Natural killer cell treated with Interleukin-12 subunit alpha and Interleukin-12 subunit beta and Interleukin-15 and Interleukin-18, amount 100 ng/mL, for 72 hours (primary cell): ENCODE measurements around the gene SH3PXD2A. TPM values are rescaled to one million over a fixed set of nuclear protein-coding genes. Genes with fewer than 3 reads are reported as not detected.
A peak's percentile ranks its signal among the peaks of the same experiment; 100 is the strongest.

Experiments used
- ATAC-seq, 2 donors: fragments of 150-1000 bp; cut with Tn5 transposase in 1 of 2; sonication (Bioruptor Pico), chemical (Tn5 transposase) in 1 of 2; 2 replicates each; pipeline ENCODE4 v1.10.0; 2021
- DNase-seq: peaks from one replicate; pipeline ENCODE4 v3.0.0; 2022; ENCODE audit warnings: low spot score
- H3K27ac Mint-ChIP-seq, 2 donors: 1 replicate in 1 of 2; 2 replicates in 1 of 2; pipeline ENCODE4 v1.8.0; 2022; ENCODE audit warnings: mixed read lengths in 2 of 2, mild to moderate bottlenecking in 1 of 2, moderate library complexity in 1 of 2
- H3K27me3 Mint-ChIP-seq, 2 donors: 1 replicate in 1 of 2; 2 replicates in 1 of 2; pipeline ENCODE4 v1.8.0; 2022; ENCODE audit warnings: mixed read lengths in 2 of 2
- H3K36me3 Mint-ChIP-seq: one replicate; pipeline ENCODE4 v1.8.0; 2022; ENCODE audit warnings: mixed read lengths
- H3K4me1 Mint-ChIP-seq, 2 donors: 1 replicate in 1 of 2; 2 replicates in 1 of 2; pipeline ENCODE4 v1.8.0; 2022; ENCODE audit warnings: low read depth in 2 of 2, mixed read lengths in 2 of 2, mild to moderate bottlenecking in 1 of 2
- H3K4me3 Mint-ChIP-seq: one replicate; pipeline ENCODE4 v1.8.0; 2022; ENCODE audit warnings: mixed read lengths
- H3K9me3 Mint-ChIP-seq: 2 replicates; pipeline ENCODE4 v1.8.0; 2022; ENCODE audit warnings: mixed read lengths
- total RNA-seq, 2 donors: library from RNA; stranded (reverse); gene quantifications; one replicate each; pipeline ENCODE4 v1.2.3, GENCODE V29; 2022

The SH3PXD2A gene
- total RNA-seq, 2 donors from 2014 or later: 3.4 to 7.6 TPM

GRCh38 chr10:103828107-103828506, 27.3 kb downstream of the SH3PXD2A start:
- Mint-ChIP-seq H3K27me3 (peaks cover 6 to 7% of the 10 kb centered on the region in 2 donors), H3K4me1 (peaks cover 5 to 6% of the 10 kb centered on the region in 2 donors), H3K4me3 (no peak overlapping the region), H3K9me3 (no peaks in the 10 kb centered on the region), H3K36me3 (no peaks in the 10 kb centered on the region), H3K27ac (no peak overlapping the region)
- DNase-seq: no peak
- no peak for ATAC-seq

GRCh38 chr10:103826885-103827284, 28.5 kb downstream of the SH3PXD2A start:
- Mint-ChIP-seq H3K27me3 (peaks cover 7 to 11% of the 10 kb centered on the region in 2 donors), H3K9me3 (no peaks in the 10 kb centered on the region), H3K4me1 (peaks cover 5 to 6% of the 10 kb centered on the region in 2 donors), H3K36me3 (no peaks in the 10 kb centered on the region), H3K27ac (no peak overlapping the region), H3K4me3 (no peak overlapping the region)
- DNase-seq (no peak), ATAC-seq (no peak)

- Mint-ChIP-seq H3K4me3 (no peak overlapping the region), H3K27me3 (peaks cover 6 to 16% of the 10 kb centered on the region in 2 donors), H3K36me3 (no peaks in the 10 kb centered on the region), H3K4me1 (peaks cover 5 to 6% of the 10 kb centered on the region in 2 donors), H3K9me3 (no peaks in the 10 kb centered on the region), H3K27ac (no peak overlapping the region)
- DNase-seq (no peak), ATAC-seq (no peak)
Measured at GRCh38 chr10:103824281-103824680, 31.1 kb downstream of the SH3PXD2A start.

- Mint-ChIP-seq H3K4me3 (no peak overlapping the region), H3K9me3 (no peaks in the 10 kb centered on the region), H3K36me3 (no peaks in the 10 kb centered on the region), H3K27me3 (peaks cover 11 to 21% of the 10 kb centered on the region in 2 donors), H3K27ac (no peak overlapping the region), H3K4me1 (peaks cover 5 to 6% of the 10 kb centered on the region in 2 donors)
- DNase-seq (no peak), ATAC-seq (no peak)
Measured at GRCh38 chr10:103823706-103824272, 31.6 kb downstream of the SH3PXD2A start.

GRCh38 chr10:103822800-103823199, 32.6 kb downstream of the SH3PXD2A start:
- Mint-ChIP-seq H3K4me1 (peaks cover 5 to 6% of the 10 kb centered on the region in 2 donors), H3K36me3 (no peaks in the 10 kb centered on the region), H3K9me3 (no peaks in the 10 kb centered on the region), H3K27me3 (peaks cover 15 to 26% of the 10 kb centered on the region in 2 donors), H3K27ac (no peak overlapping the region), H3K4me3 (no peak overlapping the region)
- no peak for ATAC-seq
- no peak for DNase-seq

DNA sequence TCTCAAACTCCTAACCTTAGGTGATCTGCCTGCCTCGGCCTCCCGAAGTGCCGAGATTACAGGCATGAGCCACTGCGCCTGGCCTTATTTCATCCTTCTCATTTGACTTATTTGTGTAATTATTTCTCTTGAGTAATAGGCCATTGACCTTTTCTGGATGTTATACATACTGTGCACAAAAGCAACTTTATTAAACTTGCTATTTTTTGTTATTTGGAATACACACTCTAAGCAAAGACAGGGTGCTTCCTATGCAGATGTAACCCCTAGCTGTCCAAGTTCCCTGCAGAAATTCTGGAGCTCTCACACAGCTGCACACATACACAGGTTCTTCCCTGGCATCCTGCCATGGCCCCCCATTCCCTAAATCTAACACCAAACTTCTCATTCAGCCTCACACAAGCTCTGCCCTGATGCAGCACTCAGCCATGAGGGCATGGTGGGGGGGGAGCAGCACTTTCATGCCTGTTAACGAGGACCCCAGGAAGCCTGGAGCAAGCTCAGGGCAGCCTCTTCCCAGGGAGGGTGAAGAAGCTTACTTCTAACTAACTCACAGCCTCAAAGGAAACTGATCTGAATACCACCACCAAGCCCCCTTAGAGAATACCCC, 33.2 kb downstream of the SH3PXD2A start:
- peaks cover 15 to 26% of the 10 kb centered on the region in 2 donors for H3K27me3 Mint-ChIP-seq
- H3K27ac Mint-ChIP-seq: no peak overlapping the region
- H3K36me3 Mint-ChIP-seq: no peaks in the 10 kb centered on the region
- peaks cover 5 to 6% of the 10 kb centered on the region in 2 donors for H3K4me1 Mint-ChIP-seq
- ATAC-seq (no peak), DNase-seq (no peak)
- H3K9me3 Mint-ChIP-seq: no peaks in the 10 kb centered on the region
- H3K4me3 Mint-ChIP-seq: no peak overlapping the region

DNA sequence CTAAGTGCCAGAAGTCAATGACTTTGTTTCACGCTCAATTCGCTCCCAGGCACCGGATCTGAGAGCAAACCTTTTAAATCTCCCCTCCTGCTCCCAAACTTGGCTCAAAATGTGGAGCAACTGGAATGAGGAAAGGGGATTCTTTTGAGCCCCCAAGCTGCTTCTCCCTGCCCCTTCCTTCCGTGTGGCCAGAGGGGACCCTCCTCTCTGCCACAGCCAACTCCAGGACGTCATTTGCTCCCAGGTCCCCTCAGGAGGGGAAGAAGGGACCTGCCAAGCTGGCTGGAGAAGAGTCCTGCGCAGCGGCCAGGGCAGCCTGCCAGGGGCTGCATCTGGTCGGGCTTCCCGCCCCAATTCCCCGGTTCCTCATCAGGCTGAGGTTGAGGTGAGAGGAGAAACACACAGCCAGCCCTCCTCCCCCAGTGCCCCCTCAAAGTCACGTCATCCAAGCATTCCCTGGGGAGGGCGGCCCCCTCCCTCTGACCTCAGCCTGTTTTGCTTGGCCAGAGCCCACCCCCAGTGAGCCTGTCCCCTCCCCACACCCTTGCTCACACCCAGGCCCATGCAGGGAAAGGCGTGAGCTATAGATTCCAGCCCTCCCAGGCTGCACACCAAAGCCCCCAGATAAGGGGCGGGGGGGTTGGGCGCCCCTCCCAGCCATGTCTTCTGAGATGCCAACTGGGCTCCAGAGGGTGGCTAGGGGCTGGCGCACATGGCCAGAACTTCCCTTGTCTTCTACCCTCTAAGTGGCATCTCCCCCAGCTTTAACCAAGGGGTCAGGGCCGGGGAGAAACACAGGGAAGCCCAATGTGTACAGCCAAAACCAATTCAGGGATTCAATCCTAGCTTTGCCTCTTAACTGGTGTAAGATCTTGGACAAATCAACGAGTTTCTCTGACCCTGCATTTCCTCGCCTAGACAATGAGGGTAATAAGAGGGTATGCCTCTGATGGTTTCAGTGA, 35.0 kb downstream of the SH3PXD2A start:
- no peak overlapping the region for H3K4me3 Mint-ChIP-seq
- H3K9me3 Mint-ChIP-seq: no peaks in the 10 kb centered on the region
- H3K4me1 Mint-ChIP-seq: peaks cover 5 to 6% of the 10 kb centered on the region in 2 donors
- DNase-seq (no peak), ATAC-seq (no peak)
- no peak overlapping the region for H3K27ac Mint-ChIP-seq
- H3K36me3 Mint-ChIP-seq: no peaks in the 10 kb centered on the region
- H3K27me3 Mint-ChIP-seq: peaks cover 15 to 26% of the 10 kb centered on the region in 2 donors

DNA sequence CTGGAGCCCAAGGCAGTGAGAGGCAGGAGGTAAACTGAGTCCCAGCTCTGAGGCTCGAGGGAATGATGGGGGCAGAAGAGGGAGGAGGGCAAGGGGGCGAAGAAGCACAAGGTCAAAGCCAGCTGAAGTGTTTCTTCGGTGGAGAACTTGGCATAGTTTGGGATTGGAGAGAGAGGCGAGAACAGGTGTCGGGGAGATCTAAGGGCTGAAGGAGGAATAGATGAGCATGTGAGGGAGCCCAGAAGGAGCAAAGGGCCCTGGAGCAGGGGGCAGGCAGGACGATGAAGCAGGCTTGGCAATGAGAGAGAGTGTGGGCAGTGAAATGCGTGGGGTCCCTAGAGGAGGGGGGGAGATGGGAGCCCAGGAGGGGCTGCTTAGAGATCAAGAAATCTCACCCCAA, 35.9 kb downstream of the SH3PXD2A start:
- ATAC-seq (no peak), DNase-seq (no peak)
- Mint-ChIP-seq H3K36me3 (no peaks in the 10 kb centered on the region), H3K27me3 (peaks cover 15 to 23% of the 10 kb centered on the region in 2 donors), H3K9me3 (no peaks in the 10 kb centered on the region), H3K27ac (no peak overlapping the region), H3K4me3 (no peak overlapping the region), H3K4me1 (peaks cover 2 to 4% of the 10 kb centered on the region in 2 donors)

GRCh38 chr10:103818765-103819374, 36.5 kb downstream of the SH3PXD2A start:
- Mint-ChIP-seq H3K9me3 (no peaks in the 10 kb centered on the region), H3K4me3 (no peak overlapping the region), H3K27me3 (peaks cover 15 to 20% of the 10 kb centered on the region in 2 donors), H3K4me1 (peaks cover 0 to 2% of the 10 kb centered on the region in 2 donors), H3K27ac (no peak overlapping the region), H3K36me3 (no peaks in the 10 kb centered on the region)
- DNase-seq: no peak
- peak in 1 of 2 donors; percentile 22 for ATAC-seq

DNA sequence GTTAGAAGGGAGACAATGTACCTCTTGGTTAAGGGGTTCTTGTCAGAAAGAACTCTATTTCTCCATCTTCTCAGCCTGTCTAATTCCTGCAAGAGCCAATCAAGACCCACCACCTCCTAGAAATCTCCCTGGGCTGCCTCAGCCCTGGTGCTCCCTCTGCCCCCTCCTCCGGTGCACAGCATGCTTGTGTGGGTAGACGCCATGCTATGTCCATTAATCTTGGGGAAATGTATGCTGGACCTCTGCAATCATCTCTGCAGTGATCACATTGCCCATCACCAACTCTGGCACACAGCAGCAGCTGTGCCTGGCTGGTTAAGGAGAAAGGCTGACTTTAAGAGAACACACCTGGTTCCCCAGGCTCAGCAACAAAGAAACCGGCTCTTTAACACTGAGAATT, 37.3 kb downstream of the SH3PXD2A start:
- peaks cover 15 to 20% of the 10 kb centered on the region in 2 donors for H3K27me3 Mint-ChIP-seq
- no peaks in the 10 kb centered on the region for H3K36me3 Mint-ChIP-seq
- no peaks in the 10 kb centered on the region for H3K4me1 Mint-ChIP-seq
- DNase-seq: no peak
- no peak overlapping the region for H3K4me3 Mint-ChIP-seq
- H3K27ac Mint-ChIP-seq: no peak overlapping the region
- ATAC-seq: no peak
- H3K9me3 Mint-ChIP-seq: no peaks in the 10 kb centered on the region

DNA sequence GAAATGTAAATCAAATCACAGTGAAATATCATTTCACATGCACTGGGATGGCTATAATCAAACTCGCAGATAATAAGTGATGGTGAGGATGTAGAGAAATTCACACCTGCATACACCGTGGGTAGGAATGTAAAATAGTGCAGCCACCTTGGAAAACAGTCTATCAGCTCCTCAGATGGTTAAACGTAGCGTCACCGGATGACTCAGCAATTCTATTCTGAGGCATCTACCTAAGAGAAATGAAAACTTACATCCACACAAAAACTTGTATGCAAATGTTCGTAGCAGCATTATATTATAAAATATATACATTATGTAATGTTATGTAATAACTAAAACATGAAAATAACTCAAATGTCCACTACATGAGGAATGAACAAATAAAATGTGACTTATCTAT, 38.9 kb downstream of the SH3PXD2A start:
- DNase-seq (no peak), ATAC-seq (no peak)
- no peaks in the 10 kb centered on the region for H3K36me3 Mint-ChIP-seq
- peaks cover 15% of the 10 kb centered on the region in 2 donors for H3K27me3 Mint-ChIP-seq
- H3K4me1 Mint-ChIP-seq: peaks cover 5% of the 10 kb centered on the region in 2 donors
- H3K9me3 Mint-ChIP-seq: no peaks in the 10 kb centered on the region
- no peak overlapping the region for H3K27ac Mint-ChIP-seq
- H3K4me3 Mint-ChIP-seq: no peak overlapping the region

DNA sequence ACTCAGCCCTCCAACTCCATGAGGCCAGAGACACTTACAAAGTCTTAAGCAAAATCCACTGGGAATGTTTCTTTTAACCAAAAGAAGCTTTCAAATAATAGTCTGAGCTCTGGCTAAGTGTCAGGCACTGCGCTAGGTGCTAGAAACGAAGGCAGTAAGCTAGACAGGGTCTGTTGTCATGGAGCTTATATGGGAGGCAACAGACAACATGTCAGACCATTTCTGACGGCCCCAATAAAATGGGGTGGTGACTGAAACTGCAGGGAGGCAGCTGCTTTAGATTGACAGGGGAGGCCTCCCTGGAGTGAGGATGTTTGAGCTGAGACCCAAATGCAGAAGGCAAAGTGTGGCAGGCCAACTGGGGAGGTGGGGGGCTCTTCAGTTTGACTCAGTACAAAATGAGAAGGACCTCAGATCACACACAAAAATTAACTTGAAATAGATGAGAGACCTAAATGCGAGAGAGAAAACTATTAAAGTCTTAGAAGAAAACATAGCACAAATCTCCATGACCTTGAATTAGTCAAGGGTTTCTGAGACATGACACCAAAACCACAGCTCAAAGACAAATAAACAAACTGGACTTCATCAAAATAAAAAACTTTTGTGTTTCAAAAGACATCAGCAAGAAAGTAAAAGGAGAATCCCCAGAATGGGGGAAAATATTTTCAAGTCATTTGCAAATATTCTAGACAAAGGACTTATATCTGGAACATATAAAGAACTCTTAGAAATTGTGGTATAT, 40.6 kb downstream of the SH3PXD2A start:
- Mint-ChIP-seq H3K9me3 (no peaks in the 10 kb centered on the region), H3K27me3 (peaks cover 14 to 15% of the 10 kb centered on the region in 2 donors), H3K4me1 (peaks cover 5% of the 10 kb centered on the region in 2 donors), H3K27ac (no peak overlapping the region), H3K4me3 (no peak overlapping the region), H3K36me3 (no peaks in the 10 kb centered on the region)
- no peak for DNase-seq
- ATAC-seq: no peak

GRCh38 chr10:103814105-103814504, 41.3 kb downstream of the SH3PXD2A start:
- ATAC-seq (no peak), DNase-seq (no peak)
- no peak overlapping the region for H3K27ac Mint-ChIP-seq
- H3K36me3 Mint-ChIP-seq: no peaks in the 10 kb centered on the region
- no peaks in the 10 kb centered on the region for H3K9me3 Mint-ChIP-seq
- H3K4me1 Mint-ChIP-seq: peaks cover 5% of the 10 kb centered on the region in 2 donors
- H3K4me3 Mint-ChIP-seq: no peak overlapping the region
- peaks cover 7 to 9% of the 10 kb centered on the region in 2 donors for H3K27me3 Mint-ChIP-seq
